GM18858 (cell line): ENCODE measurements around the gene DUSP9.

Experiments
- ATAC-seq: cut with Tn5 transposase; IDR thresholded peaks from one replicate; pipeline ENCODE4 v1.9.1; 2021; ENCODE audit not compliant: unreplicated experiment

The DUSP9 gene

GRCh38 chrX:153647461-153648357, 706 bp downstream of the DUSP9 start:
- ATAC-seq: no peak

GRCh38 chrX:153648358-153649177, 1.6 kb downstream of the DUSP9 start:
- no peak for ATAC-seq

DNA sequence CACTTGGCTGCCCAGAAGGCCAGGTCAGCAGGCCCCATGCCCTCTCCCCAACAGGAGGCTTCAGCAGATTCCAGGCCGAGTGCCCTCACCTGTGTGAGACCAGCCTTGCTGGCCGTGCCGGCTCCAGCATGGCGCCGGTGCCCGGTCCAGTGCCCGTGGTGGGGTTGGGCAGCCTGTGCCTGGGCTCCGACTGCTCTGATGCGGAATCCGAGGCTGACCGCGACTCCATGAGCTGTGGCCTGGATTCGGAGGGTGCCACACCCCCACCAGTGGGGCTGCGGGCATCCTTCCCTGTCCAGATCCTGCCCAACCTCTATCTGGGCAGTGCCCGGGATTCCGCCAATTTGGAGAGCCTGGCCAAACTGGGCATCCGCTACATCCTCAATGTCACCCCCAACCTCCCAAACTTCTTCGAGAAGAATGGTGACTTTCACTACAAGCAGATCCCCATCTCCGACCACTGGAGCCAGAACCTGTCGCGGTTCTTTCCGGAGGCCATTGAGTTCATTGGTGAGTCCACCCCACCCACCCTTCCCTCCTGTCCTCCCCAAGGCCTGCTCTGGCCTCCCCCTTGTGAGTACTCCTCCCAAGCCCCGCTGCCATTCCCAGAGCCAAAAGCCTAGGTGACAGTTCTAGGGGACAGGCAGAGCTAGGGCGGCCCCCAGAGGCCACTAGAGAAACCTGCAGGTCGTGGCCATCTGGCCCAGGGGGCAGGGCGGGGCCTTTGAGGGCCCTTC, 2.3 kb downstream of the DUSP9 start:
- no peak for ATAC-seq

- ATAC-seq: no peak
Observed at GRCh38 chrX:153649915-153650782, 3.1 kb downstream of the DUSP9 start.

DNA sequence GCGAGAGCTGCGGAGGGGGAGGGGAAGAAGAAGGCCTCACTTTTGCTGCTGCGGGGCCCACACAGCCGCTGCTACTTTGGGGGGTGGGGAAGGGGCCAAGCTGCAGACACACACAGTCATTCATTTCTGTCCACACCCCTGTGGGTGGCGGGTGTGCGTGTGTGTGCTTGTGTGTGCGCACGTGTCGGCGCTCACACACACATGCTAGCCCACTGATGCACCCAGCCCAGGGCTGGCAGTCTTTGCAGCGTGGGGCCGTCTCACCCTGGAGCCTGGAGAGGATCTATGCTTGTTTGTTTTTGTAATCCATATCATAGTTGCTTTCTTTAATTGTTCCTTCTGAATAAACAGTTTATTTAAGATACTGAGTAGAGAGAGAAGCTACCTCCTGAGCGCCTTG, 4.0 kb downstream of the DUSP9 start:
- ATAC-seq: no peak

DNA sequence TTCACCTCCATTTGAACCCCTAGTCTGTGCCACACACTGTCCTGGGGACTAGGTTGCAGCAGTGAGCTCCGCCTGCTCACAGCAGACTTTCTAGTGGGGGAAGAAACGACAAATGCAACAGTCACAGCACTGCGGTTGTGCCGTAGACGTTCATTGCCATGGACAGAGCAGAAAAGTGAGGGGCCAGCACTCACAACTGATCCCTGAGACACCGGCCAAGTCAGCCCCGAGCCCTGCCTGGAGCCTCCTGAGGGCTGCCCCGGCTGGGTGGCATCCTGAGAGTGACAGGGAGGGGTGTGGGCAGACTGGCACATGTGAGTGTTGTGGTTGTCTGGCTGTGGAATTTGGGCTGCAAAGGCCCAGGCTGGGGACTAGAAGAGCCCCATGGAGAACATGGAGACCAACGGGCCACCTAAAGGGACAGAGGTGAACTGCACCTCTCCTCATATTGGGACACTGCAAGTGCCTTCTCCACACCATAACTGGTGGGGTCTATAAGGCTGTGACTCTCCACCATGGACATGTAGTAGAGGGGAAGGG, 4.6 kb downstream of the DUSP9 start:
- no peak for ATAC-seq

DNA sequence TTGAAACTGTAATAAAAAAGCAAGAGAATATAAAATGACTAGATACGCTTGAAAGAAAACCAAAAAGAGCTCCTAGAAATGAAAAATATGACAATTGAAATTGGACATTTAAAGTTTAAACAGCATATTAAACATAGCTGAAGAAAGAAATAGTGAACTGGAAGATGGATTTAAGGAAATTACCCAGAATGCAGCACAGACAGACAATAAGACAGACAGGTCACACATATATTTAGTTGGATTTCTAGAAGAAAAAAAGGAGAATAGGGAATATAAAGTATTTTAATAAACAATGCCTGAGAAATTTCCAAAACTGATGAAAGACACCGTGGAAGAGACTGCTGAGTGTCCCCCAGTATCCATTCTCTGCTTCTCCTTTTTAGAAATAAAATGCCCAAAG, 6.6 kb downstream of the DUSP9 start:
- no peak for ATAC-seq

DNA sequence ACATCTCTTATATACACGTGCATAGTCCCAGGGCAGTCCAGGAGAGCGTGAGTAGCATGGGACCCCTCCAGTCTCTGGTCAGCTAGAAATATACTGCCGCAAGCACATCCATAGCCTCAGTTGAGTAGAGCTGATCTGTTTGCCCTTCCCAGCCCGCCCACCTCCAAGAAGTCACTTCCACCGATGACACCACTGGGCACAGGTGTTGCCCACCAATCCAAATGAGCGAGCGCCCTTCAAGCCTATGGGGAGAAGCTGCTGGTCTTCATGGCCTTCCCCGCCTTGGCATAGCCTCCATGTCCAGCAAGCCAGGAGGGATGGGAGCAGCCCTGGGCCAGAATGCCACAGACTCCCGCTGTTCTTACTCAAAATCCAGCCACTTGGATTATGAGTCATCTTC, 10.2 kb downstream of the DUSP9 start:
- no peak for ATAC-seq

DNA sequence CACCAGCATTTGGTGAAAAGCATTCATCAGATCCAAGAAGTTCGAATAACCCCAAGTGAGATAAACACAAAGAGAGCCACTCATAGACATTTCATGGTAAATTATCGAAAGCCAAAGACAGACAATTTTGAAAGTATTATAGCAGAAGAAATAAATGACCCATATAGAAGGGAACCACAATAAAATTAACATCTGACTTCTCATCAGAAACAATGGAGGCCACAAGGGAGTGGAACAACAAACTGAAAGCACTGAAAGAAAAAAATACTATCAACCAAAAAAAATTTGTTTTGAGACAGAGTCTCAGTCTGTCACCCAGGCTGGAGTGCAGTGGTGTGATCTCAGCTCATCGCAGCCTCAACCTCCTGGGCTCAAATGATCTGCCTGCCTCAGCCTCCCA, 12.3 kb downstream of the DUSP9 start:
- no peak for ATAC-seq

GRCh38 chrX:153662266-153662665, 15.3 kb downstream of the DUSP9 start:
- ATAC-seq: no peak

- ATAC-seq: no peak
Observed at GRCh38 chrX:153665726-153666306, 18.8 kb downstream of the DUSP9 start.

GRCh38 chrX:153667281-153667955, 20.4 kb downstream of the DUSP9 start:
- ATAC-seq: no peak

GRCh38 chrX:153667956-153668396, 21.0 kb downstream of the DUSP9 start:
- no peak for ATAC-seq

DNA sequence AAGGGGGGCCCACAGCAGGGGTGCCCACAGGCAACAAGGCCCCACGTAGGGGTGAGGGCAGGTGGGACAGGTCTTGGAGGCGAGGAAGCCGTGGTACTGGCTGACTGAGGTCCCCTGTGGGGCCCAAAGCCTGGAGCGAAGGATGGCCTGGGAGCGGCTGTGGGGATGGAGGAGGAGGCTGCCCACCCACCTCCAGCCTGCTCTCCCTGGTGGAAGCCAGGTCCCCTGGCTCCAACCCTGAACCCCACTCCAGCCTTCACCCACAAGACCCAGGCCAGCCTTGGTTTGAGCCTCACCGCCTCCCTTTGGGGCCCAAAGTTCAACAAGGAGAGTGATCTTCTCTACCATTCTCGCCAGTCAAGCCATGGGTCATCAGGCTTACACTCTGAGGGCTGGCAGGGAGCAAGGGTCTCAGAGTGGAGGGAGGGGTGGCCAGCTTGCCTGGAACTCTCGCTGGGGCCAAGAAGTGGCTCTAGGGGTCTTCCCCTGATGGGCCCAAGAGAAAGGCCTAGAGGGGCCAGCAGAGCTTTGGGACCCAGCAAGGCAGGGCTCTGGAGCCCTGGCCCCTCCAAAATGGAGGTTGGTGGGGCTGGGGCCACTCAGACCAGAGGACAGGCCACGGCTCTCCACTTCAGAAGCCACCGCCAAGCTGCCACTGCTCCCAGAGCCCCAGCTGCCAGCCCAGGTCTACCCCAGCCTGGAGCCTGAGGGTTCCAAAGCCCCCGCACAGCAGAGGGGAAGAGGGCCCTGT, 21.6 kb downstream of the DUSP9 start:
- no peak for ATAC-seq

- ATAC-seq: no peak
Observed at GRCh38 chrX:153669174-153669890, 22.3 kb downstream of the DUSP9 start.

- no peak for ATAC-seq
Observed at GRCh38 chrX:153669901-153670731, 23.1 kb downstream of the DUSP9 start.
